Chondrocyte (in vitro differentiated cells): ENCODE measurements around the gene RGS6. TPM values are rescaled to one million over a fixed set of nuclear protein-coding genes. Genes with fewer than 3 reads are reported as not detected.

Source experiments
- DNase-seq: peaks from one replicate; pipeline ENCODE4 v3.0.0; 2021; ENCODE audit warnings: mixed read lengths, low spot score
- H3K27ac Mint-ChIP-seq: one replicate; pipeline ENCODE4 v1.8.0; 2021; ENCODE audit warnings: mild to moderate bottlenecking, moderate library complexity, mixed read lengths; ENCODE audit not compliant: unreplicated experiment
- H3K27me3 Mint-ChIP-seq: 2 replicates; pipeline ENCODE4 v1.8.0; 2021; ENCODE audit warnings: low read depth, mixed read lengths
- H3K36me3 Mint-ChIP-seq: 2 replicates; pipeline ENCODE4 v1.8.0; 2021; ENCODE audit warnings: low read depth, mixed read lengths
- H3K4me1 Mint-ChIP-seq: 2 replicates; pipeline ENCODE4 v1.8.0; 2021; ENCODE audit warnings: low read depth, mild to moderate bottlenecking, mixed read lengths
- H3K4me3 Mint-ChIP-seq: one replicate; pipeline ENCODE4 v1.8.0; 2021; ENCODE audit warnings: mild to moderate bottlenecking, moderate library complexity, mixed read lengths; ENCODE audit not compliant: unreplicated experiment
- H3K9me3 Mint-ChIP-seq: 2 replicates; pipeline ENCODE4 v1.8.0; 2021; ENCODE audit warnings: low read depth, mixed read lengths
- total RNA-seq: library from RNA; stranded (reverse); gene quantifications from 3 replicates; pipeline ENCODE4 v1.2.1, GENCODE V29; 2021
- TF ChIP-seq, protein P1 (sequence below): fragments of 200-600 bp; sonication (generic); IDR thresholded peaks from 2 replicates; pipeline ENCODE4 v1.5.0; 2021; ENCODE audit warnings: antibody characterized with exemption, mild to moderate bottlenecking, moderate library complexity

RGS6 gene
- total RNA-seq, 1 donor from 2014 or later: 0.12 TPM

DNA sequence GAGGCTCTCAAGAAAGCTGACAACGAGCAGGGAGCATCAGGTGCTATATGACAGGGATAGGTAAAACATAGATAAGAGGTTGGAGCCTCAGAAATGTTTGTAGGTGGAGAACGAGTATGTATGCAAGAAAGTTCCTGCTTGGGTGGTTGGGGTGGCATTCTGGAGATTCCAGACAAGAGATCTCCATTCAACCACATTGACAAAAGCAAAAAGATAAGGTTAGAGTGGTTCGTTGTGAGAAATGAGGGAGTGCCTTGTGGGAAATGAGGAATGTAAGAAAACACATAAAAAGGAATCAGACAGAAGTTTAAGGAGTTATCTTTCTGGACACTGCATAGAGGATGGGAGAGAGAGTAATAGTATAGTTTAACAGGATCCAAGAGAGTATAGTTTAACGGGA, 671.4 kb downstream of the RGS6 start:
- Mint-ChIP-seq H3K4me1 (peaks cover 17% of the 10 kb centered on the region), H3K36me3 (no peaks in the 10 kb centered on the region), H3K27ac (no peak overlapping the region), H3K27me3 (no peaks in the 10 kb centered on the region), H3K4me3 (no peak overlapping the region), H3K9me3 (no peaks in the 10 kb centered on the region)
- no peak for DNase-seq
- TF ChIP-seq, protein P1, sequence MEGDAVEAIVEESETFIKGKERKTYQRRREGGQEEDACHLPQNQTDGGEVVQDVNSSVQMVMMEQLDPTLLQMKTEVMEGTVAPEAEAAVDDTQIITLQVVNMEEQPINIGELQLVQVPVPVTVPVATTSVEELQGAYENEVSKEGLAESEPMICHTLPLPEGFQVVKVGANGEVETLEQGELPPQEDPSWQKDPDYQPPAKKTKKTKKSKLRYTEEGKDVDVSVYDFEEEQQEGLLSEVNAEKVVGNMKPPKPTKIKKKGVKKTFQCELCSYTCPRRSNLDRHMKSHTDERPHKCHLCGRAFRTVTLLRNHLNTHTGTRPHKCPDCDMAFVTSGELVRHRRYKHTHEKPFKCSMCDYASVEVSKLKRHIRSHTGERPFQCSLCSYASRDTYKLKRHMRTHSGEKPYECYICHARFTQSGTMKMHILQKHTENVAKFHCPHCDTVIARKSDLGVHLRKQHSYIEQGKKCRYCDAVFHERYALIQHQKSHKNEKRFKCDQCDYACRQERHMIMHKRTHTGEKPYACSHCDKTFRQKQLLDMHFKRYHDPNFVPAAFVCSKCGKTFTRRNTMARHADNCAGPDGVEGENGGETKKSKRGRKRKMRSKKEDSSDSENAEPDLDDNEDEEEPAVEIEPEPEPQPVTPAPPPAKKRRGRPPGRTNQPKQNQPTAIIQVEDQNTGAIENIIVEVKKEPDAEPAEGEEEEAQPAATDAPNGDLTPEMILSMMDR: no peak

DNA sequence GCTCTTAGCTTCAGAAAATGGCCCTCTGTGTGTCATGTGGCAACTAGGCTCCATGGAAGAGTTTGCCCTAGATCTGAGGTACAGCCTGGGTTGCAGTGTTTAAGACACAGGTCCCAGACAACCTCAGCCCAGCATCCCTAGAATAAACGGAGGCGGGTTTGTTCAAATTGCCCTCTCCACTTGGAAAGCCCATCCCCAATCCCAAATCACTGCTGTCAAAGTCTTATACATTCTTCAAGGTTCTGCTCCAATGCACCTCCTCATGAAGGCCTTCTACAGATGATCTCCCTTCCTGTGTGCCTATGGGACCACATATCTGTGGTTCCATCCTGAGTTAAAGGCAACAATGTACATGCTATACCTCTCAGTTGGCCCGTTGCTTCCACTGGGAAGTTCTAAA, 671.9 kb downstream of the RGS6 start:
- no peaks in the 10 kb centered on the region for H3K27me3 Mint-ChIP-seq
- H3K27ac Mint-ChIP-seq: no peak overlapping the region
- H3K4me1 Mint-ChIP-seq: peaks cover 22% of the 10 kb centered on the region
- H3K4me3 Mint-ChIP-seq: no peak overlapping the region
- TF ChIP-seq, protein P1: no peak
- no peaks in the 10 kb centered on the region for H3K9me3 Mint-ChIP-seq
- no peak for DNase-seq
- H3K36me3 Mint-ChIP-seq: no peaks in the 10 kb centered on the region

DNA sequence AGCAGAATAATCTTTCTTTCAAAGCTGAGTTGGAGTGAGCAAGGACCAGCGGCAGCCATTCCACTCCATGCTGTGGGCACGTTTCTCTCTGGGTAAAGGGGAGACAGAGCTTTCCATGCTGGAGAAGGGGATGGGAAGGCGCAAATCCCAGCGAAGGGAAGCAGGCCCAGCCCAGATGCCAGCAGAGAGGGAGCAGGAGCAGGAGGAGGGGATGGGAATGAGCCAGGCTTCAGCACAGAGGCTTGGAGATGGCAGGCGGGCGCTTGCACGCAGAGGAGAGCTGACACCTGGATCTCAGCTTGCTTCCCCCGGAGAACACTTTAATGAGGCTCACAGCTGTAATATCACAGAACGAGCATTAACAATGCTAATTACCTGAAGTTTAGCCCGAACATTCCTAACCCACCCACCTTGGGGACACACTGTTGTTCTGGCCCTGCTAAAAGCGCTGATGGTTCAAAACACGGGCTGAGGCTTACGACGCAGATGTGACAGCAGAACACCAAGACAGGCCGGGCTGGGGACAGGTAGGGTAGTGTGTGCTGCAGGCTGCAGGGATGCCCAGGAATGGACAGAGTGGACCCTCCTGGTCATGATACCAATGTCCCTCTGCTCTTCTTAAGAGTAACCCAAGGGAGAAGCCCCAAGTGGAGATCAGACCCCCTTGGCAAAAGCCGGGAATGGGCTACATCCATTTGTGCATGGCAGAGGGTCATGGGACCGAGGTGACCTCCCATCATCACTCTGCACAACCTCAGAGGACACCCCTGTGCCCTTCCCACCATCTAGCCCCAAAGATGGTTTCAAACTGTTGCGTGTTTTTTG, 673.1 kb downstream of the RGS6 start:
- TF ChIP-seq, protein P1: no peak
- H3K4me3 Mint-ChIP-seq: no peak overlapping the region
- H3K36me3 Mint-ChIP-seq: no peaks in the 10 kb centered on the region
- no peak for DNase-seq
- no peaks in the 10 kb centered on the region for H3K27me3 Mint-ChIP-seq
- no peaks in the 10 kb centered on the region for H3K9me3 Mint-ChIP-seq
- peaks cover 25% of the 10 kb centered on the region for H3K4me1 Mint-ChIP-seq
- no peak overlapping the region for H3K27ac Mint-ChIP-seq

DNA sequence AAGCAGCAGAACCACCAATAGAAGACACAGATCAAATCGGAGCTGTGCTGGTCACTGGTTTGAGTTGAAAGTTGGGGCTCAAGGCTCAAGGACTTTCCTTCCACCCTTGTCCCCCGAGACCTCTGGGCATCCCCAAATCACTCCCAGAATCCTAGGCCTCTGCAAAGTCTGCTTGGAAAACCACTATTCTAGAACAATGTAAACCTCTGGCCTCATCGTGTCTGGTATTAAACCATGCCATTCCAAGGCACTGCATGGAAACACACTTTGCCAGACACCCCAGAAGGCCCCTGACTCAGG, 673.6 kb downstream of the RGS6 start:
- no peak for DNase-seq
- Mint-ChIP-seq H3K4me1 (peaks cover 21% of the 10 kb centered on the region), H3K36me3 (no peaks in the 10 kb centered on the region), H3K9me3 (no peaks in the 10 kb centered on the region), H3K27ac (no peak overlapping the region), H3K27me3 (no peaks in the 10 kb centered on the region), H3K4me3 (no peak overlapping the region)
- TF ChIP-seq, protein P1: no peak

DNA sequence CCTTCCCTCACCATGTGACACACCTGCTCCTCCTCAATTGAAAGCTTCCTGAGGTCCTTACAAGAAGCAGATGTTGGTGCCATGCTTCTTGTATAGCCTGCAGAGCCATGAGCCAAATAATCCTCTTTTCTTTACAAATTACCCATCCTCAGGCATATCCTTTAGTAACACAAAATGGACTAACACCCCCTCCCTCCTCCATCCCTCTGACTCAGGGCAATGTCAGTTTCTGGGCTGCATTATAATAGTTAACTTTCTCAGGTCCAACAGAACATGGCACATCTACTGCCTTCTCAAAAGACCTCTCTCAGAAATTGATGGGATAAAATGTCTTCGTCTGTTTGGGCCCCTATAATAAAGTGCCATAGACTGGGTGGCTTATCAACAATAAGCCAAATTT, 674.6 kb downstream of the RGS6 start:
- peaks cover 21% of the 10 kb centered on the region for H3K4me1 Mint-ChIP-seq
- H3K9me3 Mint-ChIP-seq: no peaks in the 10 kb centered on the region
- no peak overlapping the region for H3K27ac Mint-ChIP-seq
- TF ChIP-seq, protein P1: no peak
- no peaks in the 10 kb centered on the region for H3K27me3 Mint-ChIP-seq
- no peaks in the 10 kb centered on the region for H3K36me3 Mint-ChIP-seq
- no peak overlapping the region for H3K4me3 Mint-ChIP-seq
- DNase-seq: no peak
